Liver (tissue), 3 donors: ENCODE measurements around the gene GABBR2.

Source experiments
- CTCF ChIP-seq: fragments of 150-350 bp; IDR thresholded peaks from 2 replicates; pipeline ENCODE4 v1.5.1; 2017; ENCODE audit warnings: improper control_type of control experiment, low read depth, low read length; ENCODE audit not compliant: missing input control
- MAX ChIP-seq: IDR thresholded peaks from 2 replicates; pipeline ENCODE4 v1.6.1; 2016; ENCODE audit warnings: antibody characterized with exemption
- NR2F2 ChIP-seq: IDR thresholded peaks from 2 replicates; pipeline ENCODE4 v1.6.1; 2016; ENCODE audit warnings: antibody characterized with exemption
- RAD21 ChIP-seq, 2 donors: IDR thresholded peaks; 2 replicates each; pipeline ENCODE4 v1.6.1; 2016; ENCODE audit warnings: antibody characterized with exemption in 2 of 2, mild to moderate bottlenecking in 2 of 2
- REST ChIP-seq: IDR thresholded peaks from 2 replicates; pipeline ENCODE4 v1.6.1; 2016; ENCODE audit warnings: antibody characterized with exemption, mild to moderate bottlenecking
- TAF1 ChIP-seq: conservative IDR thresholded peaks from 2 replicates; pipeline ENCODE4 v1.6.1; 2016; ENCODE audit warnings: antibody characterized with exemption, mild to moderate bottlenecking
- YY1 ChIP-seq: IDR thresholded peaks from 2 replicates; pipeline ENCODE4 v1.6.1; 2016; ENCODE audit warnings: antibody characterized with exemption, mild to moderate bottlenecking
- donor health status: healthy.
- donor health status: healthy.

GRCh38 chr9:98370976-98371315, 337.8 kb downstream of the GABBR2 start:
- TF ChIP-seq CTCF (no peak), YY1 (no peak), RAD21 (IDR thresholded peaks at IDR 0.05) (no peak), TAF1 (no peak), MAX (no peak), REST (no peak), NR2F2 (no peak)
